HCT116 (cell line): ENCODE results near the gene ZNF800.

Source experiments
- TF ChIP-seq, protein P1 (sequence below), 3 experiments: fragments of 200-600 bp in 1 of 3; sonication (generic) in 1 of 3; IDR thresholded peaks in 2 of 3; conservative IDR thresholded peaks in 1 of 3; 2 replicates each; pipeline ENCODE4 v1.5.1; 2012 to 2017; ENCODE audit warnings: low read depth in 2 of 3, low read length in 2 of 3, antibody characterized with exemption in 1 of 3, borderline replicate concordance in 1 of 3, control low read depth in 1 of 3, mild to moderate bottlenecking in 1 of 3, mixed read lengths in 1 of 3, mixed run types in 1 of 3, moderate library complexity in 1 of 3; ENCODE audit not compliant: insufficient read depth in 1 of 3
- TF ChIP-seq, protein P2 (sequence below): IDR thresholded peaks from 2 replicates; pipeline ENCODE4 v1.6.1; 2012
- TF ChIP-seq, protein P3 (sequence below): IDR thresholded peaks from 2 replicates; pipeline ENCODE4 v1.6.1; 2012; ENCODE audit warnings: low read depth

DNA sequence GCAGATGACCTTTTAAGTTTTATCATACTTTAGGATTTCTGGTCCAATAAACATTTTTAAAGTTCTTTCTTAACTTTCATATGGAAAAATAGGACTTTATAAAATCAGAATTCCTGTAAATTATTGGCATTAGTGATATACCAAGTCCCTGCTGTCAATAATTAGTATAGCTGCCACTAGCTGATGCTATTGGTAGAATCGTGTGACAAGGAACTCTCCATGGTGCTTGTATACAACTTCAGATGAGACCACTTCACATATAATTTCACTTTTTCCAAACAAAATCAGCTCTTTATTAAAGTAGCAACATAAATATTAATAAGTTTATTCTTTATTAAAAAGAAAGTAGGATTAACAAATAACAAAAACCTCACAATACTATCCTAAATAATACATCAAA, 49.9 kb downstream of the ZNF800 start:
- TF ChIP-seq, protein P1, sequence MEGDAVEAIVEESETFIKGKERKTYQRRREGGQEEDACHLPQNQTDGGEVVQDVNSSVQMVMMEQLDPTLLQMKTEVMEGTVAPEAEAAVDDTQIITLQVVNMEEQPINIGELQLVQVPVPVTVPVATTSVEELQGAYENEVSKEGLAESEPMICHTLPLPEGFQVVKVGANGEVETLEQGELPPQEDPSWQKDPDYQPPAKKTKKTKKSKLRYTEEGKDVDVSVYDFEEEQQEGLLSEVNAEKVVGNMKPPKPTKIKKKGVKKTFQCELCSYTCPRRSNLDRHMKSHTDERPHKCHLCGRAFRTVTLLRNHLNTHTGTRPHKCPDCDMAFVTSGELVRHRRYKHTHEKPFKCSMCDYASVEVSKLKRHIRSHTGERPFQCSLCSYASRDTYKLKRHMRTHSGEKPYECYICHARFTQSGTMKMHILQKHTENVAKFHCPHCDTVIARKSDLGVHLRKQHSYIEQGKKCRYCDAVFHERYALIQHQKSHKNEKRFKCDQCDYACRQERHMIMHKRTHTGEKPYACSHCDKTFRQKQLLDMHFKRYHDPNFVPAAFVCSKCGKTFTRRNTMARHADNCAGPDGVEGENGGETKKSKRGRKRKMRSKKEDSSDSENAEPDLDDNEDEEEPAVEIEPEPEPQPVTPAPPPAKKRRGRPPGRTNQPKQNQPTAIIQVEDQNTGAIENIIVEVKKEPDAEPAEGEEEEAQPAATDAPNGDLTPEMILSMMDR (IDR thresholded peaks at IDR 0.05 in 2 of 3, conservative IDR thresholded peaks at IDR 0.05 in 1 of 3; ENCODE audit: borderline replicate concordance in 1 of 3, insufficient read depth in 1 of 3, low read depth in 2 of 3, low read length in 2 of 3), result no peak
- TF ChIP-seq, protein P2, sequence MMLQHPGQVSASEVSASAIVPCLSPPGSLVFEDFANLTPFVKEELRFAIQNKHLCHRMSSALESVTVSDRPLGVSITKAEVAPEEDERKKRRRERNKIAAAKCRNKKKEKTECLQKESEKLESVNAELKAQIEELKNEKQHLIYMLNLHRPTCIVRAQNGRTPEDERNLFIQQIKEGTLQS, result no peak
- TF ChIP-seq, protein P3, sequence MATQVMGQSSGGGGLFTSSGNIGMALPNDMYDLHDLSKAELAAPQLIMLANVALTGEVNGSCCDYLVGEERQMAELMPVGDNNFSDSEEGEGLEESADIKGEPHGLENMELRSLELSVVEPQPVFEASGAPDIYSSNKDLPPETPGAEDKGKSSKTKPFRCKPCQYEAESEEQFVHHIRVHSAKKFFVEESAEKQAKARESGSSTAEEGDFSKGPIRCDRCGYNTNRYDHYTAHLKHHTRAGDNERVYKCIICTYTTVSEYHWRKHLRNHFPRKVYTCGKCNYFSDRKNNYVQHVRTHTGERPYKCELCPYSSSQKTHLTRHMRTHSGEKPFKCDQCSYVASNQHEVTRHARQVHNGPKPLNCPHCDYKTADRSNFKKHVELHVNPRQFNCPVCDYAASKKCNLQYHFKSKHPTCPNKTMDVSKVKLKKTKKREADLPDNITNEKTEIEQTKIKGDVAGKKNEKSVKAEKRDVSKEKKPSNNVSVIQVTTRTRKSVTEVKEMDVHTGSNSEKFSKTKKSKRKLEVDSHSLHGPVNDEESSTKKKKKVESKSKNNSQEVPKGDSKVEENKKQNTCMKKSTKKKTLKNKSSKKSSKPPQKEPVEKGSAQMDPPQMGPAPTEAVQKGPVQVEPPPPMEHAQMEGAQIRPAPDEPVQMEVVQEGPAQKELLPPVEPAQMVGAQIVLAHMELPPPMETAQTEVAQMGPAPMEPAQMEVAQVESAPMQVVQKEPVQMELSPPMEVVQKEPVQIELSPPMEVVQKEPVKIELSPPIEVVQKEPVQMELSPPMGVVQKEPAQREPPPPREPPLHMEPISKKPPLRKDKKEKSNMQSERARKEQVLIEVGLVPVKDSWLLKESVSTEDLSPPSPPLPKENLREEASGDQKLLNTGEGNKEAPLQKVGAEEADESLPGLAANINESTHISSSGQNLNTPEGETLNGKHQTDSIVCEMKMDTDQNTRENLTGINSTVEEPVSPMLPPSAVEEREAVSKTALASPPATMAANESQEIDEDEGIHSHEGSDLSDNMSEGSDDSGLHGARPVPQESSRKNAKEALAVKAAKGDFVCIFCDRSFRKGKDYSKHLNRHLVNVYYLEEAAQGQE, result peak; percentile 40
